ENCODE data around the gene DCST2. TPM values are rescaled to one million over a fixed set of nuclear protein-coding genes. Genes with fewer than 3 reads are reported as not detected.

The DCST2 gene
- total and polyA plus RNA-seq, 2 of the 8 experiments (the other 6 are each of a cell fraction or from before 2014, with no cell fraction given): 0.43 to 2.1 TPM

- Histone ChIP-seq H3K18ac (ENCODE audit: extremely low read depth, low read length) (no peak overlapping the region), H3K9me3 (ENCODE audit: insufficient read depth in 2 of 2, low read depth in 1 of 2, low read length in 1 of 2) (no peaks in the 10 kb centered on the region), H3K14ac (ENCODE audit: insufficient read length) (no peak overlapping the region), H4K91ac (replicated peaks; ENCODE audit: insufficient read length, low read length) (no peak overlapping the region), H2BK120ac (replicated peaks; ENCODE audit: low read depth, low read length) (no peak overlapping the region), H4K5ac (ENCODE audit: insufficient read length, low read depth, low read length) (no peak overlapping the region), H2AK5ac (ENCODE audit: low read depth, low read length) (no peak overlapping the region), H3K4me3 (ENCODE audit: extremely low read depth in 1 of 4, insufficient read depth in 2 of 4, low read depth in 3 of 4, low read length in 4 of 4) (no peak overlapping the region), H3K4ac (replicated peaks; ENCODE audit: insufficient read length, low read depth, low read length) (no peak overlapping the region), H3K56ac (replicated peaks; ENCODE audit: insufficient read length, low read depth, low read length) (no peak overlapping the region), H3K23me2 (ENCODE audit: low read depth, low read length) (no peaks in the 10 kb centered on the region; the same call in 1 of the 2 replicates), H4K8ac (ENCODE audit: extremely low read depth, insufficient read depth, low read length) (no peak overlapping the region), H2AFZ (ENCODE audit: low read length) (no peak overlapping the region), H3K36me3 (ENCODE audit: control insufficient read depth in 2 of 4, insufficient read depth in 4 of 4, low read length in 3 of 4) (no peaks in the 10 kb centered on the region), H3K4me1 (replicated peaks in 1 of 4; ENCODE audit: control insufficient read depth in 3 of 4, insufficient read depth in 4 of 4, low read length in 3 of 4) (peaks cover 0 to 11% (median 3%) of the 10 kb centered on the region in 4 experiments; a peak in 4 of 7 replicates), H3K9ac (replicated peaks in 1 of 4; ENCODE audit: extremely low read depth in 1 of 4, low read depth in 3 of 4, low read length in 3 of 4) (no peak overlapping the region), H3K23ac (ENCODE audit: insufficient read length) (no peak overlapping the region), H2BK5ac (ENCODE audit: low read depth, low read length) (no peak overlapping the region), H3K79me2 (ENCODE audit: control insufficient read depth in 1 of 2, insufficient read depth in 2 of 2, low read length in 2 of 2) (no peaks in the 10 kb centered on the region), H2BK20ac (ENCODE audit: low read length) (no peak overlapping the region), H3K27ac (ENCODE audit: low read depth, low read length) (no peak overlapping the region), H3K27me3 (replicated peaks in 1 of 4; ENCODE audit: control insufficient read depth in 3 of 4, extremely low read depth in 1 of 4, insufficient read depth in 3 of 4, low read length in 3 of 4) (no peaks in the 10 kb centered on the region; a peak in 2 of 7 replicates), H3K4me2 (ENCODE audit: insufficient read depth in 1 of 2, low read depth in 2 of 2, low read length in 2 of 2) (no peak overlapping the region), H2BK15ac (ENCODE audit: low read length) (no peak overlapping the region), H4K20me1 (replicated peaks in 1 of 2; ENCODE audit: control insufficient read depth in 1 of 2, insufficient read depth in 2 of 2, low read length in 2 of 2) (no peaks in the 10 kb centered on the region), H3K79me1 (ENCODE audit: low read depth, low read length) (no peaks in the 10 kb centered on the region; the same call in 1 of the 2 replicates), H2BK12ac (ENCODE audit: low read depth, low read length) (no peak overlapping the region)
- WGBS, 2 experiments (ENCODE audit: extremely low coverage in 1 of 2, insufficient coverage in 1 of 2, insufficient read length in 1 of 2, insufficient replicate concordance in 2 of 2, low coverage in 1 of 2, low lambda C conversion rate in 2 of 2, missing lambda C conversion rate in 1 of 2): 95% methylated on average over 3 of the region's 3 CpGs; no CpG with 5 or more reads in 1 of the 2 experiments
- ChIA-PET CTCF (ENCODE audit: partially characterized antibody) (interaction anchor here (0.5 to 32.4 kb wide), 16 partner anchors 12 to 1117 kb away, joined by 3 to 907 read pairs (median 5); partner anchors contain the start of genes ADAM15, DCST1, DCST2 and EFNA3), POLR2A (ENCODE audit: partially characterized antibody) (interaction anchor here (0.8 to 3.1 kb wide), 9 partner anchors 13 to 150 kb away, joined by 3 to 11 read pairs (median 5); partner anchors contain the start of genes LENEP, PBXIP1 and SLC50A1)
- FAIRE-seq: no peak
- DNase-seq (ENCODE audit: low read depth in 1 of 2, low spot score in 2 of 2): no peak
- TF ChIP-seq RBBP5 (IDR thresholded peaks at IDR 0.05; ENCODE audit: borderline replicate concordance, low read depth, low read length): no peak
- TF ChIP-seq SP4 (IDR thresholded peaks at IDR 0.05; ENCODE audit: low read length): no peak
- TF ChIP-seq SP2 (IDR thresholded peaks at IDR 0.05; ENCODE audit: low read length): no peak
- TF ChIP-seq EGR1 (IDR thresholded peaks at IDR 0.05; ENCODE audit: borderline replicate concordance, low read depth, low read length): no peak
- TF ChIP-seq JUN (IDR thresholded peaks at IDR 0.05; ENCODE audit: low read depth, low read length): no peak
- TF ChIP-seq SRF (IDR thresholded peaks at IDR 0.05; ENCODE audit: low read depth, low read length): no peak
- no peak for TF ChIP-seq RXRA (IDR thresholded peaks at IDR 0.05; ENCODE audit: insufficient read depth, low read depth, low read length)
- TF ChIP-seq, protein P1, sequence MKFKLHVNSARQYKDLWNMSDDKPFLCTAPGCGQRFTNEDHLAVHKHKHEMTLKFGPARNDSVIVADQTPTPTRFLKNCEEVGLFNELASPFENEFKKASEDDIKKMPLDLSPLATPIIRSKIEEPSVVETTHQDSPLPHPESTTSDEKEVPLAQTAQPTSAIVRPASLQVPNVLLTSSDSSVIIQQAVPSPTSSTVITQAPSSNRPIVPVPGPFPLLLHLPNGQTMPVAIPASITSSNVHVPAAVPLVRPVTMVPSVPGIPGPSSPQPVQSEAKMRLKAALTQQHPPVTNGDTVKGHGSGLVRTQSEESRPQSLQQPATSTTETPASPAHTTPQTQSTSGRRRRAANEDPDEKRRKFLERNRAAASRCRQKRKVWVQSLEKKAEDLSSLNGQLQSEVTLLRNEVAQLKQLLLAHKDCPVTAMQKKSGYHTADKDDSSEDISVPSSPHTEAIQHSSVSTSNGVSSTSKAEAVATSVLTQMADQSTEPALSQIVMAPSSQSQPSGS (IDR thresholded peaks at IDR 0.05; ENCODE audit: low read length): no peak
These were observed 10.2 kb upstream of the DCST2 start for GRCh38 chr1:155043793-155044192.

Measured in H1 (cell line).